A549 (cell line): ENCODE results near the gene TACR1. TPM values are rescaled to one million over a fixed set of nuclear protein-coding genes. Genes with fewer than 3 reads are reported as not detected.

Experiments used
- ATAC-seq, 2 experiments: fragments of 200-7000 bp in 1 of 2; fragments of >200 bp in 1 of 2; cut with Nextera tagmentation in 1 of 2; cut with Tn5 transposase in 1 of 2; 3 replicates each; pipeline versions ENCODE4 v1.8.0 to v1.9.1; 2018 to 2020; ENCODE audit warnings: mild to moderate bottlenecking in 1 of 2, moderate library complexity in 1 of 2
- CTCF ChIA-PET: fragments of 300-600 bp; sonication (Branson Sonifier 250); formaldehyde crosslinking; extraction: SDS; loops from one replicate; lab custom pipeline; 2021; ENCODE audit warnings: antibody characterized with exemption, inconsistent platforms; lab: Yijun Ruan, JAX
- POLR2A ChIA-PET: fragments of 350-600 bp; formaldehyde crosslinking; extraction: SDS; loops from one replicate; lab custom pipeline; 2021; ENCODE audit warnings: antibody characterized with exemption, inconsistent platforms; lab: Yijun Ruan, JAX
- DNase-seq, 2 experiments: peaks; one replicate each; pipeline versions ENCODE4 v3.0.0 to v3.0.0-alpha.2; 2011 to 2016; ENCODE audit warnings: low read depth in 1 of 2, low spot score in 1 of 2
- FAIRE-seq: peaks from 2 replicates; lab custom pipeline; 2011; peaks lifted over from hg19 to GRCh38; lab: Jason Lieb, UNC
- H3K27ac ChIP-seq, 2 experiments: fragments of >200 bp; sonication (Bioruptor Twin); formaldehyde crosslinking; 3 replicates each; pipeline ENCODE4 v1.5.1; 2016 to 2017
- H3K4me1 ChIP-seq: fragments of >200 bp; sonication (Bioruptor Twin); formaldehyde crosslinking; 3 replicates; pipeline ENCODE4 v1.6.1; 2016
- H3K4me2 ChIP-seq: fragments of >200 bp; sonication (Bioruptor Twin); formaldehyde crosslinking; 3 replicates; pipeline ENCODE4 v1.6.1; 2016
- H3K4me3 ChIP-seq: fragments of >200 bp; sonication (Bioruptor Twin); formaldehyde crosslinking; 3 replicates; pipeline ENCODE4 v1.5.1; 2016
- H3K9me3 ChIP-seq: fragments of >200 bp; sonication (Bioruptor Twin); formaldehyde crosslinking; 3 replicates; pipeline ENCODE4 v1.6.1; 2016
- ATOH8 ChIP-seq: fragments of 250-450 bp; sonication (Bioruptor Pico); IDR thresholded peaks from 2 replicates; pipeline ENCODE4 v1.5.0; 2020; ENCODE audit warnings: low read depth, mild to moderate bottlenecking, moderate library complexity
- BCL3 ChIP-seq: fragments of >200 bp; sonication (Bioruptor Twin); formaldehyde crosslinking; IDR thresholded peaks from 3 replicates; pipeline ENCODE4 v1.6.1; 2016
- BHLHE40 ChIP-seq: IDR thresholded peaks from 2 replicates; pipeline ENCODE4 v1.6.1; 2012; ENCODE audit warnings: low read depth, low read length, inconsistent platforms
- CEBPB ChIP-seq, 2 experiments: fragments of >200 bp in 1 of 2; sonication (Bioruptor Twin) in 1 of 2; formaldehyde crosslinking in 1 of 2; IDR thresholded peaks; 2 replicates each; pipeline ENCODE4 v1.6.1; 2012 to 2016
- HDAC2 ChIP-seq: fragments of 200-600 bp; sonication (generic); IDR thresholded peaks from 2 replicates; pipeline ENCODE4 v1.6.1; 2016
- HEYL ChIP-seq: fragments of 250-450 bp; sonication (Bioruptor Pico); IDR thresholded peaks from 2 replicates; pipeline ENCODE4 v1.8.0; 2021; ENCODE audit warnings: mild to moderate bottlenecking, moderate library complexity
- HOXA7 ChIP-seq: fragments of 250-450 bp; sonication (Bioruptor Pico); IDR thresholded peaks from 2 replicates; pipeline ENCODE4 v1.5.0; 2020; ENCODE audit warnings: mild to moderate bottlenecking, moderate library complexity
- JUNB ChIP-seq: fragments of >200 bp; sonication (Bioruptor Twin); formaldehyde crosslinking; IDR thresholded peaks from 2 replicates; pipeline ENCODE4 v1.6.1; 2016
- KDM1A ChIP-seq: fragments of 200-600 bp; sonication (generic); IDR thresholded peaks from 2 replicates; pipeline ENCODE4 v1.6.1; 2016; ENCODE audit warnings: low read depth, mild to moderate bottlenecking
- KDM5A ChIP-seq: fragments of 200-600 bp; sonication (generic); IDR thresholded peaks from 2 replicates; pipeline ENCODE4 v1.6.1; 2016; ENCODE audit warnings: antibody characterized with exemption, mild to moderate bottlenecking
- NPAS2 ChIP-seq: fragments of 250-450 bp; sonication (Bioruptor Pico); IDR thresholded peaks from 2 replicates; pipeline ENCODE4 v1.8.0; 2022; ENCODE audit warnings: mild to moderate bottlenecking, moderate library complexity, borderline replicate concordance
- NR3C1 ChIP-seq: fragments of >200 bp; sonication (Bioruptor Twin); formaldehyde crosslinking; IDR thresholded peaks from 3 replicates; pipeline ENCODE4 v1.6.1; 2017
- POLR2A ChIP-seq: IDR thresholded peaks from 2 replicates; pipeline ENCODE4 v1.6.1; 2012; ENCODE audit warnings: mild to moderate bottlenecking, low read length
- POLR2AphosphoS2 ChIP-seq: conservative IDR thresholded peaks from 2 replicates; pipeline ENCODE4 v1.6.1; 2012; ENCODE audit warnings: low read length, improper control_type of control experiment, inconsistent platforms
- RAD21 ChIP-seq, 2 experiments: fragments of >200 bp in 1 of 2; sonication (Bioruptor Twin) in 1 of 2; formaldehyde crosslinking in 1 of 2; IDR thresholded peaks in 1 of 2; conservative IDR thresholded peaks in 1 of 2; 2 replicates in 1 of 2; 3 replicates in 1 of 2; pipeline ENCODE4 v1.6.1; 2012 to 2018; ENCODE audit warnings: inconsistent platforms in 1 of 2
- RARB ChIP-seq: fragments of 250-450 bp; sonication (Bioruptor Pico); IDR thresholded peaks from 2 replicates; pipeline ENCODE4 v1.8.0; 2021; ENCODE audit warnings: mild to moderate bottlenecking, moderate library complexity
- RCOR1 ChIP-seq: fragments of 150-350 bp; IDR thresholded peaks from 2 replicates; pipeline ENCODE4 v1.6.1; 2014; ENCODE audit warnings: antibody characterized with exemption, low read length, low read depth
- RFX5 ChIP-seq: fragments of 450-650 bp; IDR thresholded peaks from 2 replicates; pipeline ENCODE4 v1.7.1; 2014; ENCODE audit warnings: antibody characterized with exemption, mild to moderate bottlenecking, moderate library complexity
- SMC3 ChIP-seq: fragments of >200 bp; sonication (Bioruptor Twin); formaldehyde crosslinking; IDR thresholded peaks from 3 replicates; pipeline ENCODE4 v1.6.1; 2018; ENCODE audit warnings: inconsistent platforms
- SREBF2 ChIP-seq: fragments of 450-650 bp; IDR thresholded peaks from 2 replicates; pipeline ENCODE4 v1.6.1; 2014; ENCODE audit warnings: mild to moderate bottlenecking, moderate library complexity
- TFCP2L1 ChIP-seq: fragments of 250-450 bp; sonication (Bioruptor Pico); IDR thresholded peaks from 2 replicates; pipeline ENCODE4 v1.5.0; 2021; ENCODE audit warnings: mild to moderate bottlenecking
- ZFP36 ChIP-seq: fragments of 450-650 bp; IDR thresholded peaks from 2 replicates; pipeline ENCODE4 v1.6.1; 2014; ENCODE audit warnings: borderline replicate concordance; ENCODE audit not compliant: partially characterized antibody
- WGBS: methylation state at CpG from one replicate; pipeline ENCODE4 v1.1.6; 2017; ENCODE audit errors: missing lambda C conversion rate; 5-methylcytosine and 5-hydroxymethylcytosine counted together
- polyA plus RNA-seq, 4 experiments: library from polyadenylated mRNA; depleted of rRNA in 3 of 4; stranded (reverse); fragments of >200 nt; fragmentation: RNase III in 1 of 4; extraction: RNeasy Plus Mini Kit Qiagen cat#74134 plus additional on column Dnase treatment in 1 of 4; gene quantifications; 2 replicates in 3 of 4; 3 replicates in 1 of 4; pipeline ENCODE4 v1.2.3, GENCODE V29; 2011 to 2017
- TF ChIP-seq, protein P1 (sequence below): fragments of >200 bp; sonication (Bioruptor Twin); formaldehyde crosslinking; IDR thresholded peaks from 2 replicates; pipeline ENCODE4 v1.6.1; 2016
- TF ChIP-seq, protein P2 (sequence below): fragments of >200 bp; sonication (Bioruptor Twin); formaldehyde crosslinking; IDR thresholded peaks from 3 replicates; pipeline ENCODE4 v1.5.1; 2016
- TF ChIP-seq, protein P3 (sequence below): IDR thresholded peaks from 2 replicates; pipeline ENCODE4 v1.6.1; 2012
- TF ChIP-seq, protein P4 (sequence below): fragments of 150-350 bp; IDR thresholded peaks from 2 replicates; pipeline ENCODE4 v1.6.1; 2014; ENCODE audit warnings: low read depth, mild to moderate bottlenecking, low read length
- TF ChIP-seq, protein P5 (sequence below): fragments of 450-650 bp; IDR thresholded peaks from 2 replicates; pipeline ENCODE4 v1.6.1; 2014; ENCODE audit warnings: antibody characterized with exemption

TACR1 gene
- polyA plus RNA-seq, 2 of the 4 experiments (the other 2 are of a cell fraction) = 0.27 to 0.92 TPM

- TF ChIP-seq ATOH8 (CRISPR knock-in tag) (no peak), HDAC2 (no peak), KDM5A (no peak), BHLHE40 (no peak), POLR2A (no peak), NPAS2 (CRISPR knock-in tag) (no peak), SREBF2 (no peak)
- TF ChIP-seq, protein P1, sequence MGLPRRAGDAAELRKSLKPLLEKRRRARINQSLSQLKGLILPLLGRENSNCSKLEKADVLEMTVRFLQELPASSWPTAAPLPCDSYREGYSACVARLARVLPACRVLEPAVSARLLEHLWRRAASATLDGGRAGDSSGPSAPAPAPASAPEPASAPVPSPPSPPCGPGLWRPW = no peak
Measured at GRCh38 chr2:75162259-75162658, 37.1 kb downstream of the TACR1 start (continued).

DNA sequence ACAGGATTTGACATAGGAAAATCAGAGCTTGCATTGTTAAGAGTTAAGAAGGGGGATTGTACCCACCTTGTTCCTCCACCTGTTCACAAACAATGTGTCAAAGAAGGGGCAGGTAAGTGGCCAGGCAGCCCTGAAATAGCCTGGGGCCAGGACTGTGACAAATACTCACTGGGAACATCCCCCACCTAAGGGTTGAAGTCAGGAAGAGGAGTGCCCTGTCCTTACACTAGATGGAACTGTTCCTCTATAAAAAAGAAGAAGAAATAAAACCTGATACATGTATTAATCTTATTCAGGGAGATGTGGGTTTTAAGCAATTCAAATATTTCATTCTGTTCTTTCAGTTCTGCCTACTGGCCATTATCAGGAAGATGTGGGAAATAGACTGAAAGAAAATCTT is 41.9 kb downstream of the TACR1 start:
- no peaks in the 10 kb centered on the region for H3K9me3 ChIP-seq
- H3K4me3 ChIP-seq = no peak overlapping the region
- TF ChIP-seq, protein P2, sequence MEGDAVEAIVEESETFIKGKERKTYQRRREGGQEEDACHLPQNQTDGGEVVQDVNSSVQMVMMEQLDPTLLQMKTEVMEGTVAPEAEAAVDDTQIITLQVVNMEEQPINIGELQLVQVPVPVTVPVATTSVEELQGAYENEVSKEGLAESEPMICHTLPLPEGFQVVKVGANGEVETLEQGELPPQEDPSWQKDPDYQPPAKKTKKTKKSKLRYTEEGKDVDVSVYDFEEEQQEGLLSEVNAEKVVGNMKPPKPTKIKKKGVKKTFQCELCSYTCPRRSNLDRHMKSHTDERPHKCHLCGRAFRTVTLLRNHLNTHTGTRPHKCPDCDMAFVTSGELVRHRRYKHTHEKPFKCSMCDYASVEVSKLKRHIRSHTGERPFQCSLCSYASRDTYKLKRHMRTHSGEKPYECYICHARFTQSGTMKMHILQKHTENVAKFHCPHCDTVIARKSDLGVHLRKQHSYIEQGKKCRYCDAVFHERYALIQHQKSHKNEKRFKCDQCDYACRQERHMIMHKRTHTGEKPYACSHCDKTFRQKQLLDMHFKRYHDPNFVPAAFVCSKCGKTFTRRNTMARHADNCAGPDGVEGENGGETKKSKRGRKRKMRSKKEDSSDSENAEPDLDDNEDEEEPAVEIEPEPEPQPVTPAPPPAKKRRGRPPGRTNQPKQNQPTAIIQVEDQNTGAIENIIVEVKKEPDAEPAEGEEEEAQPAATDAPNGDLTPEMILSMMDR = peak; percentile 37
- TF ChIP-seq SMC3 = peak; percentile 44; the same call in 1 of the 3 replicates
- peak; percentile 57 to 60 for TF ChIP-seq RAD21 (conservative IDR thresholded peaks at IDR 0.05 in 1 of 2, IDR thresholded peaks at IDR 0.05 in 1 of 2)
- no peak for TF ChIP-seq POLR2AphosphoS2
- TF ChIP-seq NR3C1 = no peak
- no peak for TF ChIP-seq CEBPB (IDR thresholded peaks at IDR 0.05)
- TF ChIP-seq ATOH8 (CRISPR knock-in tag) = no peak
- no peak for TF ChIP-seq RARB
- no peak for TF ChIP-seq BCL3
- no peak for TF ChIP-seq RCOR1
- ATAC-seq (peak; percentile 70 to 74; a peak in 5 of 6 replicates), DNase-seq (peak in 1 of 2 experiments; percentile 28), FAIRE-seq (no peak)
- no peak overlapping the region for H3K4me2 ChIP-seq
- H3K27ac ChIP-seq = no peak overlapping the region
- CTCF ChIA-PET = interaction anchor here (0.9 to 2.7 kb wide), 10 partner anchors 9 to 451 kb away, joined by 3 to 14 read pairs (median 4); partner anchors contain the start of gene TACR1
- POLR2A ChIA-PET = no interaction called here
- H3K4me1 ChIP-seq = peaks cover 15% of the 10 kb centered on the region

GRCh38 chr2:75155115-75155514 is 44.2 kb downstream of the TACR1 start:
- no peak for FAIRE-seq
- CTCF ChIA-PET = interaction anchor here (0.5 to 1.9 kb wide), 4 partner anchors 10 to 1507 kb away, joined by 3 to 6 read pairs (median 4); no protein-coding TSS in a partner anchor
- POLR2A ChIA-PET = no interaction called here
- TF ChIP-seq KDM1A (no peak), NR3C1 (no peak), HOXA7 (no peak), JUNB (no peak), HEYL (CRISPR knock-in tag) (no peak), KDM5A (no peak), RFX5 (no peak), ZFP36 (no peak), TFCP2L1 (no peak), BCL3 (no peak), SREBF2 (no peak)
- TF ChIP-seq, protein P3, sequence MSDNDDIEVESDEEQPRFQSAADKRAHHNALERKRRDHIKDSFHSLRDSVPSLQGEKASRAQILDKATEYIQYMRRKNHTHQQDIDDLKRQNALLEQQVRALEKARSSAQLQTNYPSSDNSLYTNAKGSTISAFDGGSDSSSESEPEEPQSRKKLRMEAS = no peak
- TF ChIP-seq, protein P4, sequence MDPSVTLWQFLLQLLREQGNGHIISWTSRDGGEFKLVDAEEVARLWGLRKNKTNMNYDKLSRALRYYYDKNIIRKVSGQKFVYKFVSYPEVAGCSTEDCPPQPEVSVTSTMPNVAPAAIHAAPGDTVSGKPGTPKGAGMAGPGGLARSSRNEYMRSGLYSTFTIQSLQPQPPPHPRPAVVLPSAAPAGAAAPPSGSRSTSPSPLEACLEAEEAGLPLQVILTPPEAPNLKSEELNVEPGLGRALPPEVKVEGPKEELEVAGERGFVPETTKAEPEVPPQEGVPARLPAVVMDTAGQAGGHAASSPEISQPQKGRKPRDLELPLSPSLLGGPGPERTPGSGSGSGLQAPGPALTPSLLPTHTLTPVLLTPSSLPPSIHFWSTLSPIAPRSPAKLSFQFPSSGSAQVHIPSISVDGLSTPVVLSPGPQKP = no peak
- TF ChIP-seq, protein P5, sequence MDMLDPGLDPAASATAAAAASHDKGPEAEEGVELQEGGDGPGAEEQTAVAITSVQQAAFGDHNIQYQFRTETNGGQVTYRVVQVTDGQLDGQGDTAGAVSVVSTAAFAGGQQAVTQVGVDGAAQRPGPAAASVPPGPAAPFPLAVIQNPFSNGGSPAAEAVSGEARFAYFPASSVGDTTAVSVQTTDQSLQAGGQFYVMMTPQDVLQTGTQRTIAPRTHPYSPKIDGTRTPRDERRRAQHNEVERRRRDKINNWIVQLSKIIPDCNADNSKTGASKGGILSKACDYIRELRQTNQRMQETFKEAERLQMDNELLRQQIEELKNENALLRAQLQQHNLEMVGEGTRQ = no peak

More at GRCh38 chr2:75155115-75155514, 44.2 kb downstream of the TACR1 start:
- Histone ChIP-seq H3K27ac (no peak overlapping the region), H3K4me3 (no peak overlapping the region), H3K4me2 (no peak overlapping the region), H3K9me3 (no peaks in the 10 kb centered on the region), H3K4me1 (peaks cover 15% of the 10 kb centered on the region)
- no peak for DNase-seq
- WGBS = 56% methylated on average over 3 of the region's 3 CpGs
- ATAC-seq = no peak
